ENCODE results near the gene SLC38A10. TPM values are rescaled to one million over a fixed set of nuclear protein-coding genes. Genes with fewer than 3 reads are reported as not detected.

The SLC38A10 gene
- 50.5 and 56.0 TPM in 2 replicates for total RNA-seq (2014; rRNA removed; shearing (Covaris generic))
- 147 and 150 TPM in 2 replicates for total RNA-seq (2022)
- percentile 71 among the genes with signal in this experiment for Bru-seq, nascent RNA
- BruChase-seq, experiment 1, labeled RNA remaining after a 6-hour chase = percentile 87 among the genes with signal in this experiment
- percentile 78 among the genes with signal in this experiment for BruChase-seq, experiment 2, labeled RNA remaining after a 2-hour chase
- long read RNA-seq, full-length matches to known transcripts = 147 of 279 reads
- long read RNA-seq, partial matches to known transcripts = 49 of 279 reads
- long read RNA-seq, other reads (novel, unspliced or antisense) = 83 of 279 reads

DNA sequence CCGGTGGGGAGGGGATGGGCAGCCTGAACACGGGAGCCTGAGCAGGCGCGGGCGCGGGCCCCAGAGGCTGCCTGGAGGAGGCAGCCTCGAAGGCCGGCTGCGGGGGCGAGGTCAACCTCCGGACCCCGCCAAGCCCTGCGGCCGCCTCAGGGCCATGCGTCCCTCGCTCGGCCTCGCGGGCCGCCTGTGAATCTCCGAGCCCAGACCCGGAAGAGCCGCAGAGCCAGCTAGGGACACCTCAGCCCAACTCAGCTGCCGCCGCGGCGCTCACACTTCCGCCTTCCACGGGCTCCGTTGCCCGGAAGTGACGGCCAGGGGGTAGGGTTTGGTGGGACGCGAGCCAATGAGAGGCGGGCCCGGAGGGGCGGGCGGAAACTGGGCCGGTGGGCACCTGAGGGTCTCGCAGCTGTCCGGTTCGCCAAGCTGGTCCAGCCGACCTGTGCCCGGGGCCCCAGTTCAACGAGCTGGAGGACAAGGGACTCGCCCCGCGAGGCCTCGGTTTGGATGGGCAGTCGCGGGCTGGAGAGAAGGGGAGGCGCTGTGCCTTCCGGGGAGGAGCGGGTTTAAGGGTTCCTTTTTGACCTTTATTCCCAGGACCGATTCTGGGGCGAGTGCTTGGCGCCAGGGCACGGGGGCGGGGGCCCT, at the start of gene SLC38A10:
Gene SLC38A10 (minus strand): TSS at position 277 of the 645 bp plus-strand sequence. CDS start 386 bp downstream, outside the sequence.
- H3K4me2 ChIP-seq (ENCODE audit: low read length) = peak within 1 kb of the TSS; percentile 83
- H3K4me1 ChIP-seq (ENCODE audit: insufficient read depth, low read length, poor library complexity, severe bottlenecking) = peaks cover 28% of the 10 kb centered on the region
- H3K79me2 ChIP-seq (ENCODE audit: insufficient read depth, low read depth, low read length) = peaks cover 22% of the 10 kb centered on the region
- H3K4me3 ChIP-seq (ENCODE audit: low read depth, low read length, poor library complexity, severe bottlenecking) = peak within 1 kb of the TSS; percentile 78
- H3K36me3 ChIP-seq (ENCODE audit: insufficient read depth, low read length) = peaks cover 3% of the 10 kb centered on the region; the same call in 1 of the 2 replicates
- no peaks in the 10 kb centered on the region for H3K9me2 ChIP-seq (ENCODE audit: insufficient read depth, low read length)
- H3K27ac ChIP-seq (ENCODE audit: low read depth, low read length, poor library complexity, severe bottlenecking) = peak within 1 kb of the TSS; percentile 49
- peak within 1 kb of the TSS; percentile 92 for H2AFZ ChIP-seq (ENCODE audit: low read length)
- ChIA-PET POLR2A (interaction anchor here (0.5 to 1.2 kb wide), 5 partner anchors 20 to 409 kb away, joined by 3 to 4 read pairs (median 3); partner anchors contain the start of gene BAHCC1), CTCF (ENCODE audit: unreplicated experiment) (interaction anchor here (0.6 to 1.3 kb wide), 4 partner anchors 49 to 1301 kb away, joined by 3 to 15 read pairs (median 4); no protein-coding TSS in a partner anchor)
- DNase-seq (ENCODE audit: low spot score) = peak; percentile 95
- intact Hi-C loops (cut with micrococcal nuclease; ENCODE audit: unreplicated experiment) = loop anchor here (1.0 to 5.0 kb wide), 2 partner anchors 97 to 189 kb away; no protein-coding TSS in a partner anchor
- H3K9me3 ChIP-seq (ENCODE audit: low read length) = no peaks in the 10 kb centered on the region
- H4K20me1 ChIP-seq (ENCODE audit: insufficient read depth, low read length) = 0 out of 2 replicates have a peak, but pooled peaks cover 3% of the 10 kb centered on the region
- BruUV-seq (replicated peaks) = no TSS peak
- no peak for TF ChIP-seq EZH2phosphoT487 (IDR thresholded peaks at IDR 0.05; ENCODE audit: borderline replicate concordance, low read depth, low read length)
- TF ChIP-seq, protein P1, sequence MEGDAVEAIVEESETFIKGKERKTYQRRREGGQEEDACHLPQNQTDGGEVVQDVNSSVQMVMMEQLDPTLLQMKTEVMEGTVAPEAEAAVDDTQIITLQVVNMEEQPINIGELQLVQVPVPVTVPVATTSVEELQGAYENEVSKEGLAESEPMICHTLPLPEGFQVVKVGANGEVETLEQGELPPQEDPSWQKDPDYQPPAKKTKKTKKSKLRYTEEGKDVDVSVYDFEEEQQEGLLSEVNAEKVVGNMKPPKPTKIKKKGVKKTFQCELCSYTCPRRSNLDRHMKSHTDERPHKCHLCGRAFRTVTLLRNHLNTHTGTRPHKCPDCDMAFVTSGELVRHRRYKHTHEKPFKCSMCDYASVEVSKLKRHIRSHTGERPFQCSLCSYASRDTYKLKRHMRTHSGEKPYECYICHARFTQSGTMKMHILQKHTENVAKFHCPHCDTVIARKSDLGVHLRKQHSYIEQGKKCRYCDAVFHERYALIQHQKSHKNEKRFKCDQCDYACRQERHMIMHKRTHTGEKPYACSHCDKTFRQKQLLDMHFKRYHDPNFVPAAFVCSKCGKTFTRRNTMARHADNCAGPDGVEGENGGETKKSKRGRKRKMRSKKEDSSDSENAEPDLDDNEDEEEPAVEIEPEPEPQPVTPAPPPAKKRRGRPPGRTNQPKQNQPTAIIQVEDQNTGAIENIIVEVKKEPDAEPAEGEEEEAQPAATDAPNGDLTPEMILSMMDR (conservative IDR thresholded peaks at IDR 0.05; ENCODE audit: low read length) = peak; percentile 37; the same call in 1 of the 2 replicates

DNA sequence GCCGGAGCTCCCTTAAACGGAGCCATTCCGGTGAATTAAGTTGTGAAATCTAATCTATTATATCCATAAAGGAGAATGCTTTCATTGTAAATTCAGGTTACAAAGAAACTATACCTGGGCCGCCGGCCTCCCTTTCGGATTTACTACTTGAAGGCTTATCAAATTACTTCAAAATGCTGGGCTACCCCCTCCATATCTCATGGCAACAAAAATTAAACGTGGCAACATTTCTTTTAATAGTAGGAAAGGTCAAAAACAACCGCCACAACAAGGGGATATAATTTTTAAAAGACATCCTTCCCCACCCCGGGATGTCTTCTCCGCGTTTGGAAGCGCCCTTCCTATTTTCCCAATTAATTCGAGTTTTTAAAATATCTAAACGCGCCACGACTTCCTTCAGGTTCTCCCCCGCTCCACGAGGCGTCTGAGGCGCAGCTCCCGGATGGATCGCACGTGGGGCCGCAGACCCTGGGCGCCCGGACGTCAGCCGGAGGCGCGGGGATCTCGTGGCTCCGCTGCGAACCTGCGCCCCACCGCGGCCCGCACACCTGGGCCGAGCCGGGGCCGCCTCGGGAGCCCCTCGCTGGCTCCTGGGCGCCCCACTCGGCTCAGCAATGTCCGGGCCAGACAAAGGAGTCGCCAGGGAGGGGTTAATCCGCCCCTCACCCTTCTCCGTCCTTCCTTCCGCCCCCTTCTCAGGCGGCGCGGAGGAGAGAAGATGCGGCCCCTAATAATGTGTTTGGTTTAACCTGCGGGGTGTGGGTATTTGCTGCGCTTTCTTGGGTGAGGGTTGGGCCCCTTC, 47.4 kb upstream of the SLC38A10 start:
- Histone ChIP-seq H3K79me2 (ENCODE audit: insufficient read depth, low read depth, low read length) (no peaks in the 10 kb centered on the region), H4K20me1 (ENCODE audit: insufficient read depth, low read length) (no peaks in the 10 kb centered on the region), H3K4me3 (ENCODE audit: low read depth, low read length, poor library complexity, severe bottlenecking) (no peak overlapping the region), H3K9me3 (ENCODE audit: low read length) (no peaks in the 10 kb centered on the region), H3K4me2 (ENCODE audit: low read length) (no peak overlapping the region), H2AFZ (ENCODE audit: low read length) (no peak overlapping the region), H3K9me2 (ENCODE audit: insufficient read depth, low read length) (no peaks in the 10 kb centered on the region), H3K36me3 (ENCODE audit: insufficient read depth, low read length) (no peaks in the 10 kb centered on the region), H3K27ac (ENCODE audit: low read depth, low read length, poor library complexity, severe bottlenecking) (no peak overlapping the region), H3K4me1 (ENCODE audit: insufficient read depth, low read length, poor library complexity, severe bottlenecking) (peaks cover 10% of the 10 kb centered on the region)
- no peak for DNase-seq (ENCODE audit: low spot score)
- ChIA-PET CTCF (ENCODE audit: unreplicated experiment) (no interaction called here), POLR2A (no interaction called here)
- intact Hi-C loops (cut with micrococcal nuclease; ENCODE audit: unreplicated experiment) = no loop called here
- TF ChIP-seq, protein P1 (conservative IDR thresholded peaks at IDR 0.05; ENCODE audit: low read length) = no peak
- TF ChIP-seq EZH2phosphoT487 (IDR thresholded peaks at IDR 0.05; ENCODE audit: borderline replicate concordance, low read depth, low read length) = no peak
- BruUV-seq (replicated peaks) = no TSS peak

Data from OCI-LY7 (cell line).